ENCODE results near the gene TANC1.

TANC1 gene

GRCh38 chr2:159147690-159148089 lies 179.2 kb downstream of the TANC1 start:
- DNase-seq, result no peak

DNA sequence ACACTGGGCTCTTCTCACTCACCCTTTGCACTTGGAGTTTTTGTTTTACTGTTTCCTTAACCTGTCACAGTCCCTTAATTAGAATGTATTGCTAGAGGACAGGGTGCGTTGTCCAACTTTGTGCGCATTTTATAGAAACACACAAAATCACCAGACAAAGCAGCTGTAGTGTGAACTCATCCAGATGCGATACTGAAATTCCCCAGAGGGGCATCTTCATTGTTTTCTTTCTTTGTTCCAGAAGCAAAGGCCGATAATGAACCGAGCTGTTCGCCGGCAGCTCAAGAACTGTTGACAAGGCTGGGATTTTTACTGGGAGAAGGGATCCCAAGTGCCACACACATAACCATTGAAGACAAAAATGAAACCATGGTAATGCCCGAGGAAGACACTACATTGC lies 180.5 kb downstream of the TANC1 start:
- DNase-seq, result no peak

GRCh38 chr2:159149747-159150146 lies 181.3 kb downstream of the TANC1 start:
- no peak for DNase-seq

DNA sequence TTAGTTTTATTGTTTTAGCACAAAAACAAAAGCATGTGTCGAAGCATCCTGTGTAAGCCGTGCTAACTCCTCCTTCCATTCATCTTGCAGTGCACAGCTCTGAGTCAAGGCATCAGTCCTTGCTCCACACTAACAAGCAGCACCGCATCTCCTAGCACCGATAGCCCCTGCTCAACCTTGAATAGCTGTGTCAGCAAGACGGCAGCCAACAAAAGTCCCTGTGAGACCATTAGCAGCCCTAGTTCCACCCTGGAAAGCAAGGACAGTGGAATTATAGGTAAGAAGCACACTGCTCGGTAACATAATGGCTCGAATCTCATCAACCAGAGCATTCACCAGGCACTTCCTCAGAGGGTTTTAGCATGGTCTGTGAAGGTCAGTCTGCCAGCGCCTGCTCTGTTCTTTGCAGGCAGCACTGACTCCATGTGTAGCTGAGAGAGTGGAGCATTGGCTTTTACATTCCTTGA lies 181.9 kb downstream of the TANC1 start:
- no peak for DNase-seq

DNA sequence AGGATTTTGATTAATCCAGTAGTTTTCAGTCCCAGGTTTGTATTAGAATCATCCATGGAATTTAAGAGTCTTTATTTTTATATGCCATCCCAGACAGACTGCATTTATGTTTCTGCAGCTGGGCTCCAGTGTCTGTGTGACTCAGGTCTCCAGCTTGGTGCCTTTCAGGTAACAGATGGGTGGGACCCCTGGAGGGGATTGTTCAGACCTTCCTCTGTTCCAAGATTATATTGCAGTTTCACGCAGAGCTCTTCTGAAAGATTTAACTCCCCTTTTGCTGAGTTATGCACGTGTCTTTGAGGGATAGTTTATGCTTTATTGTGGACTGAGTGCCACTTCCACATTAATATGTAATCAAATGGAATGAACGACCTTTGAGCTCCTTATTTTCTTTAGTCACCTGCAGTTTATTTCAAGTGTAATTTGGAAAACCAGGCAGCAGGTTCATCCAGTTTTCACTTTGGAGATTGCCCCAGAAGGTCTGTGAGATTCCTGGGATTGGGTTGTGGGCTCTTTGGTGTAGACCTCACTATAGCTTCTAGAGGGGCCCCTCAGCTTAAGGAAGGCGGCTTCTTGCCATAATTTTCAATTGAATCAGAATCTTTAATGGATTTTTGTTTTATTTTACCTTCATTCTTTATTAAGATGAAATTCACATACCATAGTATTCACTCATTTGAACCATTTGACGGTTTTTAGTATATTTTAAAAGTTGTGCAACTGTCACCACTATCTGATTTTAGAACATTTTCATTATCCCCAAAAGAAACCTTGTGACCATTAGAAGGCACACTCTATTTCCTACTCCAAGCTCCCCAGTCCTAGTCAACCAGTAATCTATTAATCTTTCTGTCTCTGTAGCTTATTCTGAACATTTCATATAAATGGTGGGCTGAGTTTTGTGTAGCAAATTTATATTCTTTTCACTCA lies 183.0 kb downstream of the TANC1 start:
- DNase-seq, result no peak

DNA sequence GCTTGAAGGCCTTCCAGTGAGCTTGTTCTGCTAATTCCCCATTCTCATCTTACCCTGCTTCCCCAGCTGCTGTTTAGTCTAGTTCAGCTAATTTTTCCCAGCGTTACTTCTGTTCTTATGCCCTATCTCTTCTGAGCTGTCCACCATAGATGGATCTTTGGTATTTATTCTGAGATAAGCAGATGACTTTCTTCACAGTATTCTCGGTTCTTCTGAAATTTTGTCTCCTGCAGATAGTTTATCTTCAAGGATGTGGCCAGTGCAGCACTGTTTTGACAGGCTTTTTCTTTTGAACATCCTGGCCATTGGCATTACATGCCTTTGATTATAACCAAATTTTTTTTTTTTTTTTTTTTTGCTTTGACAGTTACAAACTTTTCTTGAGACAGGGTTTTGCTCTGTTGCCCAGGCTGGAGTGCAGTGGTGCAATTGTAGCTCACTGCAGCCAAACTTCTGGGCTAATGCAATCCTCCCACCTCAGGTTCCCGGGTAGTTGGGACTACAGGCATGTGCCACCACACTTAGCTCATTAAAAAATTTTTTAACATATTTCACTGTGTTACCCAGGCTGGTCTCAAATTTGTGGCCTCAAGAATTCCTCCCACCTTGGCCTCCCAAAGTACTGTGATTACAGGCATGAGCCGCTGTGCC lies 183.8 kb downstream of the TANC1 start:
- DNase-seq, result no peak

DNA sequence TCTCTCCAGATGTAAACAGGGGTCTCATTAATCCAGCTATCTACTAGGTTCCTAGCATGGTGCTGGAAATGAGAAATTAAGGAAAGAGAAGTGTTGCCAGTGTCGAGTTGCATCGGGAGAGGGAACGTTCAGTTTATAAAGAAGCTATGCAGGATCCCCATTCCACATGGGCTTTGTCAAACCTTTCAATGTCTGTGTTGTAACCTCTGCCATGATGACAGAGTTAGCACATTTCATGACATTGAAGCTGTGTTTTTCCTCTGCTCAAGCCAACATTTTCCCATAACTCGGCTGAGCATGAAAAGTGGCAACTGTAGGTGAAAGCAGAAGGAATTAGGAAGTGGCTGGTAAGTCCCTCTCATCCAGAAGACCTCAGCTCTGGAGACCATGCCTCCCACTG lies 184.6 kb downstream of the TANC1 start:
- no peak for DNase-seq

GRCh38 chr2:159153463-159153862 lies 185.0 kb downstream of the TANC1 start:
- DNase-seq, result no peak

- no peak for DNase-seq
Observed at GRCh38 chr2:159153951-159154350, 185.5 kb downstream of the TANC1 start.

GRCh38 chr2:159154366-159154765 lies 185.9 kb downstream of the TANC1 start:
- no peak for DNase-seq

GRCh38 chr2:159155320-159155719 lies 186.9 kb downstream of the TANC1 start:
- DNase-seq, result no peak

DNA sequence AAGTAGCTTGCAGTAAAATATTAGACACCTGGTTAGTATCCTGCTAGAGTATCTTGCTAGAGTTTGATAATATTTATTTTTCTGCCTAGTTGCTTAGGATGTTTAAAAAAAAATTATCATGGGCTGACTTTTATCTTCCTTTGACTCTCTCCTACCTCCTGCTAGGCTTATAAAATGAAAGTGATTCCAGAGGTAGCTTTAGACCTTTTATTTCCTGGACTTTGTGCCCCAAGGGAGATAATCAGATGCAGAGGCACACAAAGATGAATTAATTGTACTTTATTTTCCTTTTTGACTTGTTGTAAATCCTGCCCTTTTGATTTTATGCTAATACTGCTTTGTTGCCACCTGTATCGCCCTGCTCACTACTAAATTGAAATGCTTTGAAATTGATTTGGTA lies 187.4 kb downstream of the TANC1 start:
- no peak for DNase-seq

DNA sequence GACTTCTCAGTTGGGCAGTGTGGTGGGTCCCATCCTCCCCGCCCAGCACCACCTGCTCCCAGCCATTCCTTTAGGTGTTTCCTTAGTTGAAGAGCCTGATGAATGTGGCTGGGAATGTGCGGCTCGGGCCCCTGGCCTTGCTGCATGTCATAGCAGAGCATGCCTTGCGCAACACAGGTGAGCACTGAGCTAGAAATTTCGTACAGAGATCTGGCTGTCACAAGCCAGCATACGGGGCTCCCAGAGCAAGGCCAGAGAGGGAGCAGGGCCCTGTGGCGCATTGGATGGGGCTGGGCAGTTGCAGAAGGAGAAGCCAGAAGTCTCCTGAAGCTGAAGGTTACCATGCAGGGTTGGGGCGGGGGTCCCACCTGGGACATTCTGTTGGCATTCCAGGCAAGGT lies 188.4 kb downstream of the TANC1 start:
- no peak for DNase-seq

GRCh38 chr2:159157361-159158209 lies 189.1 kb downstream of the TANC1 start:
- DNase-seq, result no peak

DNA sequence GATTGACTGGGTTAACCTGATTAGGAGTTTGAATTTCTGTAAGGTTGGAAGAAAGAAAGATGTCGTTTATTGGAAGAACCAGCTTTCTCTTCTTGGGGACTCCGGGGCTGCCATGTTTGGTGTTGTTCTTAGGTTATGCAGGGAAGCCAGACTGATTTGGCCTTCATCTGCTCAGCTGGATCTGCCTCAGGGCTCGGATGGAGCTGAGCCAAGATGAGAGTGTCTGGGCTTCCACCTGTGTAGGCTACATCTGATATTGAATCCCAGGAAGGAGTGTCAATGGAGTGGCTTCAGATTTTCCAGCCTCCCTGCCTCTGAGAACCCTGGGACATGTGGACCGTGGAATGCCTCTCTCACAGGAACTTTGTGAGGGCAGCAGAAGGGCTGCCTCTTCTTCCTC lies 192.0 kb downstream of the TANC1 start:
- no peak for DNase-seq

DNA sequence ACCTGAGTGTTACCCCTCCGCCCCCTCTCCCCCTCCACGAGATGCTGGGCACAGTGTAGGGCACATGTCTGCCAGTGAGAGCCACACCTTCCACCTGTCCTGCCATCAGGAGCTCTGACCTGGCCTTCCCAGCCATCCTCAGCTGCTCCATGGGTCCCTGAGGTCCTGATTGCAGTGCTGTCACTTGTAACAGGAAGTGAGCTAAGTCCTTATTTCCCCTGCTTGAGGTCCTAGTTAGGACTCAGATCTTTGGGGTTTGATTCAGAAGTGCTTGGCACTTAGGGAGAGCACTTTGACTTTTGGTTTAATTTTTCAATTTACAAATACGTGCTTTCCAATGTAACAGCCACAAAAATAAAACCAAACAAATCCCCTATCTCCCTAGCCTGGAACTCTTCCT lies 192.5 kb downstream of the TANC1 start:
- DNase-seq, result no peak

DNA sequence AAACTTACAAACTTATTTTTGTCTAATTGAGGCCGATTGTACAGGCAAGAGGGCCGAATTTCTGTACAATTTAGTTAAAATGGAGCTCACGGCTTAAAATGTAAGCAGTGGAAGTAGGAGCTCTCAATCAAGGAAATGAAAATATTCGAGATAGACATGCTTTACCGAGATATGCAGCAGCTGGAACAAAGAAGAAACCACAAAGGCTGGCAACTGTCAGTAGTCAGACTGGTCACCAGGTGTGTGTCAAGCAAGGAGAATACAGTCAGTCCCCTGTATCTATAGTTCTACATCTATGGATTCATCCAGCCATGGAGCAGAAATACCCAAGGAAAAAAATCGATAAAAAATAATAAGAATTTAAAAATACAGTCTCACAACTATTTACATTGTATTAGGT lies 195.5 kb downstream of the TANC1 start:
- no peak for DNase-seq

- DNase-seq, result no peak
Observed at GRCh38 chr2:159164457-159164911, 196.0 kb downstream of the TANC1 start.

DNA sequence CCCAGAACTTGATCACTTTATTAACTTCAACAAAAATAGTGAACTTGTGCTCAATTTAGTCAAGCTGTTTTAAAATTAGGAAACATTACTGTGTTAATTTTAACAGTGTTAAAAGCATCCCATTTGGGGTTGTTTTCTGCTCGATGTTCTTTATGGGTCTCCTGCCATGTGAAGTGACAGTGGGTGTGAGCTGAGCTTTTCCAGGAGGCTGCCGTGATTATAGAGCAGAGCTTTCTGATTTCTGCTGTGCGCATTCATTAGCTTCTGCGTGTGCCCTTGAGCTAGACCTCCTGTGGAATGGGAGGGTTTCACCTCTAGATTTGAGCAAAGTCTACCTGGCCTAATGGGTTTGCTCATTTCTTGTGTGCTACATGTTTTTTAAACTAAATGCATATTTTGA lies 196.6 kb downstream of the TANC1 start:
- DNase-seq, result no peak

- DNase-seq, result no peak
Observed at GRCh38 chr2:159168707-159169106, 200.3 kb downstream of the TANC1 start.

- DNase-seq, result no peak
Observed at GRCh38 chr2:159169187-159169586, 200.7 kb downstream of the TANC1 start.

- no peak for DNase-seq
Observed at GRCh38 chr2:159172403-159172802, 204.0 kb downstream of the TANC1 start.

DNA sequence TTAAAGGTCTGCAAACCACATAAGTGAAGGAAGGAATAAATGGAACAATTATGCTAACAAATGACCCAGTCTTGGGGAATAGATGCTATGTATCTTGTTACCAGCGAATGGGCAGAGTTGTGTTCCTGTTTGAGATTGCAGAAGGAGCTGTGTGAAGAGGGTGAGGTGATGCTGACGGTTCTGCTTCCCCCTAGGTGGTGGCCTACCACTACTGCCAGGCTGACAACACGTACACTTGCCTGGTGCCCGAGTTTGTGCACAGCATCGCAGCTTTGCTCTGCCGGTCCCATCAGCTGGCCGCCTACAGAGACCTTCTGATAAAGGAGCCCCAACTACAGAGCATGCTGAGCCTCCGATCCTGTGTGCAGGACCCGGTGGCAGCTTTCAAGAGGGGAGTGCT lies 206.3 kb downstream of the TANC1 start:
- no peak for DNase-seq

Measured in activated gamma-delta T cell (primary cell).